ENCODE measurements around the gene LRP3.

The LRP3 gene, protein sequence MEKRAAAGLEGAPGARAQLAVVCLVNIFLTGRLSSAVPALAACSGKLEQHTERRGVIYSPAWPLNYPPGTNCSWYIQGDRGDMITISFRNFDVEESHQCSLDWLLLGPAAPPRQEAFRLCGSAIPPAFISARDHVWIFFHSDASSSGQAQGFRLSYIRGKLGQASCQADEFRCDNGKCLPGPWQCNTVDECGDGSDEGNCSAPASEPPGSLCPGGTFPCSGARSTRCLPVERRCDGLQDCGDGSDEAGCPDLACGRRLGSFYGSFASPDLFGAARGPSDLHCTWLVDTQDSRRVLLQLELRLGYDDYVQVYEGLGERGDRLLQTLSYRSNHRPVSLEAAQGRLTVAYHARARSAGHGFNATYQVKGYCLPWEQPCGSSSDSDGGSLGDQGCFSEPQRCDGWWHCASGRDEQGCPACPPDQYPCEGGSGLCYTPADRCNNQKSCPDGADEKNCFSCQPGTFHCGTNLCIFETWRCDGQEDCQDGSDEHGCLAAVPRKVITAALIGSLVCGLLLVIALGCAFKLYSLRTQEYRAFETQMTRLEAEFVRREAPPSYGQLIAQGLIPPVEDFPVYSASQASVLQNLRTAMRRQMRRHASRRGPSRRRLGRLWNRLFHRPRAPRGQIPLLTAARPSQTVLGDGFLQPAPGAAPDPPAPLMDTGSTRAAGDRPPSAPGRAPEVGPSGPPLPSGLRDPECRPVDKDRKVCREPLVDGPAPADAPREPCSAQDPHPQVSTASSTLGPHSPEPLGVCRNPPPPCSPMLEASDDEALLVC

DNA sequence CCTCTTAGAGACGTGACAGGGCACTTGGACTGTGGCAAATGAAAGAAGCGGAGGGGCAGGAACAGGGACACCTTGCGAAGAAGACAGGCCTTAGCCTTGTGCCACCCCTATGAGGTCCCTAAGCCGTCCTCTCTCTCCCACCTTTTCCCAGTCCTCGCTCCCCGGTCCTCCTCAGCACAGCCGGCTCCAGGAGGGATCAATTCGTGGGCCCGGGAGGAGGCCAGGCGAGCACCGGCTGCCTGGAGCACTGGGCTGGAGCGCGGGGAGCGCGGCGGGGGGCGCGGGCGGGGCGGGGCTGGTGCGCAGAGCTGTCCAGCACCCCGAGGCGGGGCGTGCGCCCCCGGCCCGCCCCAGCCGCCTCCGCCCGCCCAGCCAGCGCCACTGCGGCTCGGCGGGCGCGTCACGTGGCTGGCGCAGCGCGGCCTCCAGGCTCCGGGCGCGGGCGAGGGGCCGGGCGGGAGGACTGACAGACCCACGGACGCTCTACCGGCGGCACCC, at the start of gene LRP3:
Gene LRP3 (plus strand): TSS at position 466 of the 498 bp plus-strand sequence. CDS start 456 bp downstream, outside the sequence.
- no peak for TF ChIP-seq GATA2 (IDR thresholded peaks at IDR 0.05; ENCODE audit: low read depth, low read length)
- TF ChIP-seq GATA3 (IDR thresholded peaks at IDR 0.05; ENCODE audit: low read depth, low read length), result no peak

DNA sequence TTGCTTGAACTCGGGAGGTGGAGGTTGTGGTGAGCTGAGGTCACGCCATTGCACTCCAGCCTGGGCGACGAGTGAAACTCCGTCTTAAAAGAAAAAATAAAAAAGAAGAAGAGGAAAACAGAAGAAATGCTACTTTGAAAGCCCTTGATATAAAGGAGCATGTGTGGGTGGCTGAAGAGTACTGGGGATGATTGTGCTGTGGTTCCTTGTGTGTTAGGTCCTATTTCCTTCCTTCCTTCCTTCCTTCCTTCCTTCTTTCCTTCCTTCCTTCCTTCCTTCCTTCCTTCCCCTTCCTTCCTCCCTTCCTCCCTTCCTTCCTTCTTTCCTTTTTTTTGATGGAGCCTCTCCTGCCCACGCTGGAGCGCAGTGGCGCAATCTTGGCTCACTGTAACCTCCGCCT, 47.9 kb upstream of the LRP3 start:
- no peak for TF ChIP-seq GATA3 (IDR thresholded peaks at IDR 0.05; ENCODE audit: low read depth, low read length)
- TF ChIP-seq GATA2 (IDR thresholded peaks at IDR 0.05; ENCODE audit: low read depth, low read length), result no peak

- TF ChIP-seq GATA3 (IDR thresholded peaks at IDR 0.05; ENCODE audit: low read depth, low read length) (no peak), GATA2 (IDR thresholded peaks at IDR 0.05; ENCODE audit: low read depth, low read length) (no peak)
These were observed 46.6 kb upstream of the LRP3 start for GRCh38 chr19:33147538-33147937.

DNA sequence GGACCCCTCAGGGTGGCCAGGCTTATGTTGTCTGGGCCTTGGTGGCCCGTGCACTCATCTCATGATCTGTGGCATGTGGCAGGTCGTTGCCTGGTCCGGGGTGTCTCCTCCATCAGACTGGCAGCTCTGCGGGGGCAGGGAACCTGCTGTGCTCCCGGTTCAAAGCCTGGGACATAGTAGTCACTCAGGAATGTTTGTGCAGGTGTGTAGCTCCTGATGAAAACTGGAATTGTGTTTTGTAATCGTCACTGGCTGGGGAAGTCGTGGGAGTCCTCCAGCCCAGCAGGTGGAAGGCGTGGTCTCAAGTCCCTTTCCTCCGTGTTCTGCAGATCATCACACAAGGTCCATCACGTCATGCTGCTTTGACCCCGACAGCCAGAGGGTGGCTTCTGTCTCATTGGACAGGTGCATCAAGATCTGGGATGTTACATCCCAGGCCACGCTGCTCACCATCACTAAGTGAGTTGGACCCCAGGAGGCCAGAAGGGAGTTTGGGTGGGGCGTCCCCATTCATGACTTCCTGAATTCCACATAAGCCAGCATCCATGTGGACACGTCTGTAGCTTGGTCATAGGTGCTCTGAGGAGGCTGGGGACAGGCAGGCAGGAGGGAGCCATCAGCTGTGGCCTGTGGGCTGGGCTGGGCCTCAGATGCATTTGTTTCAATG, 43.1 kb upstream of the LRP3 start:
- no peak for TF ChIP-seq GATA3 (IDR thresholded peaks at IDR 0.05; ENCODE audit: low read depth, low read length)
- no peak for TF ChIP-seq GATA2 (IDR thresholded peaks at IDR 0.05; ENCODE audit: low read depth, low read length)

DNA sequence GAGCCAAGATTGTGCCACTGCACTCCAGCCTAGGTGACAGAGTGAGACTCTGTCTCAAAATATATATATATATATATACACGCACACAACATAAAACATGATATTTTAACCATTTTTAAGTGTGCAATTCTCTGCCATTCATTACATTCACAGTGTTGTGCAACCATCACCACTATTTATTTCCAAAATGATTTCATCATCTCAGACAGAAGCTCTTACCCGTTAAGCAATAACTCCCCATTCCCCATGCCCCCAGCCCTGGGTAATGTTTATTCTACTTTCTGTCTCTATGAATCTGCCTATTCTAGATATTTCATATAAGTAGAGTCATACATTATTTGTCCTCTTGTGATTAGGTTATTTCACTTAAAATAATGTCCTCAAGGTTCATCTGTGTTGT, 42.0 kb upstream of the LRP3 start:
- TF ChIP-seq GATA3 (IDR thresholded peaks at IDR 0.05; ENCODE audit: low read depth, low read length) (no peak), GATA2 (IDR thresholded peaks at IDR 0.05; ENCODE audit: low read depth, low read length) (no peak)

- TF ChIP-seq GATA3 (IDR thresholded peaks at IDR 0.05; ENCODE audit: low read depth, low read length) (no peak), GATA2 (IDR thresholded peaks at IDR 0.05; ENCODE audit: low read depth, low read length) (no peak)
These were observed 37.8 kb upstream of the LRP3 start for GRCh38 chr19:33156334-33156733.

- no peak for TF ChIP-seq GATA2 (IDR thresholded peaks at IDR 0.05; ENCODE audit: low read depth, low read length)
These were observed 36.2 kb upstream of the LRP3 start for GRCh38 chr19:33157906-33158305.

DNA sequence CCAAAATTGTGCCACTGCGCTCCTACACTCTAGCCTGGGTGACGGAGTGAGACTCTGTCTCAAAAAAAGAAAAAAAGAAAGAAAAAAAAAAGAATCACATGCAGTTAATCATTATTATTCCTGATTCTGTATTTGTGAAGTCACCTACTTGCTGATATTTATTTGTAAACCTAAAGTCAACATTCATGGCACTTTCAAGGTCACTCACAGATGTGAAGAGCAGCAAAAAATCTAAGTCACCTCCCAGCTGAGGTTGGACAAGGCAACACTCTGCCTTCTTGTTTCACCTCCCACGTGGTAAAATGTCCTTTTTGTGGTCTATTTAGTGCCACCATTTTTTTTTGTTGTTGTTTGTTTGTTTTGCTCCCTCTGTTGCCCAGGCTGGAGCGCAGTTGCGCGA, 35.8 kb upstream of the LRP3 start:
- TF ChIP-seq GATA3 (IDR thresholded peaks at IDR 0.05; ENCODE audit: low read depth, low read length), result no peak
- TF ChIP-seq GATA2 (IDR thresholded peaks at IDR 0.05; ENCODE audit: low read depth, low read length), result no peak

DNA sequence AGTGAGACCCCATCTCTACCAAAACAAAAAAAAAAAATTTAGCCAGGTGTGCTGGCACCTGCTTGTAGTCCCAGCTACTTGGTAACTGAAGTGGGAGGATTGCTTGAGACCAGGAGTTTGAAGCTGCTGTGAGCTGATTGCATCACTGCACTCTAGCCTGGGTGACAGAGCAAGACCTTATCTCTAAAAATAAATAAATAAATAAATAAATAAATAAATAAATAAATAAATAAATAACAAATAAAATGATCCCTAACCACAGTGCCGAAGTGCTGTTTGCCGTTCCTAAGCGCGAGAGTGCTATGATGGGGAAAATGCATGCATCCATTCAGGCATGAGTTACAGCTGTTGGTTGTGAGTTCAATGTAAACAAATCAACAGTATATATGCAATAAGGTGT, 35.0 kb upstream of the LRP3 start:
- TF ChIP-seq GATA2 (IDR thresholded peaks at IDR 0.05; ENCODE audit: low read depth, low read length) (no peak), GATA3 (IDR thresholded peaks at IDR 0.05; ENCODE audit: low read depth, low read length) (no peak)

DNA sequence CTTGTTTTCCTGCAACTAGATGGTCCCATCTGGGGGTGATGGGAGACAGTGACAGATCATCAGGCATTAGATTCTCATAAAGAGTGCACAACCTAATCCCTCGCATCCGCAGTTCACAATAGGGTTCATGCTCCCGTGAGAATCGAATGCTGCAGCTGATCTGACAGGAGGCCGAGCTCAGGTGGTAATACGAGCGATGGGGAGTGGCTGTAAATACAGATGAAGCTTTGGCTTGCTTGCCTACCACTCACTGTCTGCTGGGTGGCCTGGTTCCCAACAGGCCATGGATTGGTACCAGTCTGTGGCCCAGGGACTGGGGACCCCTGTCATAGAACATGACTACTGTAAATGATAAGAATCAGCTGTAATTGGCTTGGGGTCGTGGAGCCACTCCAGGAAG, 34.2 kb upstream of the LRP3 start:
- no peak for TF ChIP-seq GATA2 (IDR thresholded peaks at IDR 0.05; ENCODE audit: low read depth, low read length)

GRCh38 chr19:33161201-33161600, 32.9 kb upstream of the LRP3 start:
- TF ChIP-seq GATA3 (IDR thresholded peaks at IDR 0.05; ENCODE audit: low read depth, low read length) (no peak), GATA2 (IDR thresholded peaks at IDR 0.05; ENCODE audit: low read depth, low read length) (no peak)

GRCh38 chr19:33163481-33163880, 30.6 kb upstream of the LRP3 start:
- TF ChIP-seq GATA3 (IDR thresholded peaks at IDR 0.05; ENCODE audit: low read depth, low read length) (no peak), GATA2 (IDR thresholded peaks at IDR 0.05; ENCODE audit: low read depth, low read length) (no peak)

GRCh38 chr19:33167438-33167837, 26.7 kb upstream of the LRP3 start:
- TF ChIP-seq GATA2 (IDR thresholded peaks at IDR 0.05; ENCODE audit: low read depth, low read length) (no peak), GATA3 (IDR thresholded peaks at IDR 0.05; ENCODE audit: low read depth, low read length) (no peak)

DNA sequence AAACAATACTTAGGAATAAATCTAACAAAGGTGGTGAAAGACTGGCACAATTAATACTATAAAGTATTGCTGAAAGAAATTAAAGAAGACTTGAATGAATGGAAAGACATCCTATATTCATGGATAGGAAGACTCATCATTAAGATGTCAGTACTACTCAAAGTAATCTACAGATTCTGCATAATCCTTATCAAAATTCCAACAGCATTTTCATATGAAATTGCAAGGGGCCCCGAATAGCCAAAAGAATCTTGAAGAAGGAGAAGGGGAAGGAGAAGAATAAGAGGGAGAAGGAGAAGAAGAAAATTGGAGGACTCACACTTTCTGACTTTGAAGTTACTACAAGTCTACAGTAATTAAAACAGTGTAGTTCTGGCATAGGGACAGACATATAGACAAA, 25.6 kb upstream of the LRP3 start:
- TF ChIP-seq GATA3 (IDR thresholded peaks at IDR 0.05; ENCODE audit: low read depth, low read length) (no peak), GATA2 (IDR thresholded peaks at IDR 0.05; ENCODE audit: low read depth, low read length) (no peak)

All from SH-SY5Y (cell line).